SIG-M5 treated with dmso at 0.1 percent for 504 hours (cell line): ENCODE measurements around the gene RNPEP.
"Not testable (repeated sequence)": the region's sequence is repeated elsewhere in the genome, so short reads cannot be mapped to it uniquely, and the experiment has no call there.

ENCODE experiments used
- DNase-seq: peaks from one replicate; lab custom pipeline; 2025; ENCODE audit not compliant: unreplicated experiment; lab: John Stamatoyannopoulos, UW

Gene RNPEP, protein sequence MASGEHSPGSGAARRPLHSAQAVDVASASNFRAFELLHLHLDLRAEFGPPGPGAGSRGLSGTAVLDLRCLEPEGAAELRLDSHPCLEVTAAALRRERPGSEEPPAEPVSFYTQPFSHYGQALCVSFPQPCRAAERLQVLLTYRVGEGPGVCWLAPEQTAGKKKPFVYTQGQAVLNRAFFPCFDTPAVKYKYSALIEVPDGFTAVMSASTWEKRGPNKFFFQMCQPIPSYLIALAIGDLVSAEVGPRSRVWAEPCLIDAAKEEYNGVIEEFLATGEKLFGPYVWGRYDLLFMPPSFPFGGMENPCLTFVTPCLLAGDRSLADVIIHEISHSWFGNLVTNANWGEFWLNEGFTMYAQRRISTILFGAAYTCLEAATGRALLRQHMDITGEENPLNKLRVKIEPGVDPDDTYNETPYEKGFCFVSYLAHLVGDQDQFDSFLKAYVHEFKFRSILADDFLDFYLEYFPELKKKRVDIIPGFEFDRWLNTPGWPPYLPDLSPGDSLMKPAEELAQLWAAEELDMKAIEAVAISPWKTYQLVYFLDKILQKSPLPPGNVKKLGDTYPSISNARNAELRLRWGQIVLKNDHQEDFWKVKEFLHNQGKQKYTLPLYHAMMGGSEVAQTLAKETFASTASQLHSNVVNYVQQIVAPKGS

DNA sequence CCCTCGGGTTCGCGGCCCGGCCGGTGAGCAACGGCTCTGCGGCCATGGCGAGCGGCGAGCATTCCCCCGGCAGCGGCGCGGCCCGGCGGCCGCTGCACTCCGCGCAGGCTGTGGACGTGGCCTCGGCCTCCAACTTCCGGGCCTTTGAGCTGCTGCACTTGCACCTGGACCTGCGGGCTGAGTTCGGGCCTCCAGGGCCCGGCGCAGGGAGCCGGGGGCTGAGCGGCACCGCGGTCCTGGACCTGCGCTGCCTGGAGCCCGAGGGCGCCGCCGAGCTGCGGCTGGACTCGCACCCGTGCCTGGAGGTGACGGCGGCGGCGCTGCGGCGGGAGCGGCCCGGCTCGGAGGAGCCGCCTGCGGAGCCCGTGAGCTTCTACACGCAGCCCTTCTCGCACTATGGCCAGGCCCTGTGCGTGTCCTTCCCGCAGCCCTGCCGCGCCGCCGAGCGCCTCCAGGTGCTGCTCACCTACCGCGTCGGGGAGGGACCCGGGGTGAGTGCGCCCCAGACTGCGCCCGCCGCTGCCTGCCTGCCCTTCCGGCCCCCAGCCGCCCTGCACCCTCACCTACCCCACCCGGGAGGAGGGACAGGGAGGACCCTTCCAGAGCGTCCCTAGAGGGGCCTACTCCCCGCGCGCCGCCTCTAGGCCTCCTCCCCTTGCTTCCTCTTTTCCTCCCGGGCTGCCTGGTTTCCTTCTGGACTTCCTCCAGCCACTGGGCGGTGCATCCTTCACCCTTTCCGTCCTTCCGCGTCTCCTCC, at the start of gene RNPEP:
Gene RNPEP, plus strand, starts transcription at position 26 of the 757 bp plus-strand sequence. Its CDS starts 19 bp downstream, at position 45.
- DNase-seq = peak; percentile 90

DNA sequence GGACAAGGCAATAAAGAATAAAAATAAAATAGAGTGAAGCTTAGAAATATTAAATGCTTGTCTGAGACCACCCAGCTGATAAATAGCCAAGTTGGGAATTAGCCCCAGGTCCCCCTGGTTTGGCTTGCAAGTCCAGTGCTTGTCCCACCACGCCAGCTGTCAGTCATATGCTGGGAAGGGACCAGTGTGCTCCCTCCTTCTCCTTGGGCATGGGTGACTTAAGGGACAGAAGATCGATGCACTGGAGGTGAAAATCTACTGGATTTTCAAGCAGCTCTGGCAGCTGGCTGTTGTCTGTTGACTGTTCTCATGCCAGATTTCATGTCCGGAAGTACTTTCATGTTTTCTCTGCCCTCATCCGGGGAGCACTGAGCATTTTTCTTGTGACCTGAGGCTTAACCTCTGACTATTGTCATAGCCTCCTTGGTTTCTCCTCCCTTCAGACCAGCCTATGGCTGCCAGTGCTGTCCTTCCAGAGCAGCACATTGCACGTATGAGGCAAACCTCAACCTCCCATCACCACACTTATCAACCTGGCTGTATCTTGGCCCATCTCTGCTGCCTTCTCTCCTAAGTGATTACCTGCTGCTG, 48.5 kb upstream of the RNPEP start:
- no peak for DNase-seq

DNA sequence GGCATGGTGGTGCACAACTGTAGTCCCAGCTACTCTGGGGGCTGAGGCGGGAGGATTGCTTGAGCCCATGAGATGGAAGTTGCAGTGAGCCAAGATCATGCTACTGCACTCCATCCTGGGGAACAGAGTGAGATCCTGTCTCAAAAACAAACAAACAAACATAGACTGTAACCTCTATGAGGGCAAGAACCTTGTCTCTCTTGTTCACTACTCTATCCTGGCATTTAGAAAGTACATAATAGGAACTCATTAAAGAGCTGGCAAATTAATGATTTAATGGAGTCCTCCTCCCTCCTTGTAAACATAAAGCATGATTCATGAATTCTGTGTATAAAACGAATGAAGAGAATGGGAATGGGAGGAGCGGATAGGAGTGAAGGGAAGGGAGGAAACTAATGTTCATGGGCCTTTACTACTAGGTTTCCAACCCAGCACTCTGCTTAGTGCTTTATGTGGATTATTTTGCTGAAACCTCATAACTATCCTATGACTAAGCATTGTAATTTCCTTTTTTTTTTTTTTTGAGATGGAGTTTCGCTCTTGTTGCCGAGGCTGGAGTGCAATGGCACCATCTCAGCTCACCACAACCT, 44.7 kb upstream of the RNPEP start:
- no peak for DNase-seq

DNA sequence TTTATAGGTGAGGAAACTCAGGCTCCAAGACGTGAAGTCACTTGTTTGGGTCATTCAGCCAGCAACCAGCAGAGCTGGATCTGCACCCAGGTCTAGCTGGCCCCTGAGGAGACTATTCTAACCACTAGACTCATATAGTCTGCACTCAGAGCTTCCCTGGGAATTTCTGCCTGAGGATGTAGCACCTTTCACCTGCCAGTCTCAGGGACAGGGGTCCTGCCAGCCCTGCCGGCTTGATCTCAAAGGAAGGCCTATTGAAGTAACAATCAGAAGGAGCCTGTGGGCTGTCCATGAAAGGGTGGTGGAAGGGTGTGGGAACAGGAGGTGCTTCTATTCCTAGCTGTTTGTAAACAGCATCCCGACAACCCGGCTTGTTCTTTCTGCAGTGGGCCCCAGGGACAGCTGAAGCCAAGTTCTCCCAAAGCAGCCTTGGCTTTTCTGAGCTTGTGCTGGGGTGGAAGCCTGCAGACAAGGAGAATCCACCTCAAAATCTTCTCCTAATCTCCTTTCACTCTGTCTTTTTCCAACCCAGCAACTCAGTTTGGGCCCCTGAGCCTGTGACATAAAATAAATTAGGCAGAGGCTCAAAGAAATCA, 43.9 kb upstream of the RNPEP start:
- DNase-seq = no peak

DNA sequence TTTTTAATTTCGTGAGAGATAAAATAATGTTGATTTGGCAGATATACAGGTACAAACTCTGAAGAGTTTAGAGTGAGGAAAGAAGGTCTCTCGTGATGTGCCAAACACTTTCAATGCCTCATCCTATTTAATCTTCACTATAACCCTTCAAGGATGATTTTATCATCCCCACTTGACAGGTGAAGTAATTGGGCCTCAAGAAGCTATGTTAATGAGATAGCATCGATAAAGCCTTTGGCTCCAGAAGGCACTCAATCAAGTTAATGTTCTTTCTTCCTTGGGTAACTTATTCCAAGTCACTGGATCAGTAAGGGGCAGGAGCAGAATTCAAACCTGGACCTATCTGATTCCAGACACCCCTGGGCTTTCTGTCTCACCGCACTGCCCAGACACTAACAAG, 43.3 kb upstream of the RNPEP start:
- no peak for DNase-seq

DNA sequence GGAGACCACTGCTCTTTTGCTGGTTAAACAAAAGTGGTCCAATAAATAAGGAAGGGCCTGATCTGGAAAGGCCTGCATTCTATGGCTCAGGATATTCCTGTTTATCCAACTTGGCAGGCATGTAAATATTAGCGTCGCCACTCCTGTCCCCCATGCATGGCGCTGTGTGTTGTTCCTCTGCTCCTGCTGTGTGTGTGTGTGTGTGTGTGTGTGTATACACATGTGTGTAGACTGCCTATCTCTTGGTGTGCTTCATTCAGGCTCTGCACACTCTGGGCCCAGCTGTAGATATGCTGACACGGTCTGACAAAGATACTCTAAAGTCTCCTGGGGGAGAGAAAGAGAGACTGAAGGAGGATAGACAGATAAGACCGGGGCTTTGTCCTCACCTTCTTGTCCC, 42.9 kb upstream of the RNPEP start:
- DNase-seq = no peak

DNA sequence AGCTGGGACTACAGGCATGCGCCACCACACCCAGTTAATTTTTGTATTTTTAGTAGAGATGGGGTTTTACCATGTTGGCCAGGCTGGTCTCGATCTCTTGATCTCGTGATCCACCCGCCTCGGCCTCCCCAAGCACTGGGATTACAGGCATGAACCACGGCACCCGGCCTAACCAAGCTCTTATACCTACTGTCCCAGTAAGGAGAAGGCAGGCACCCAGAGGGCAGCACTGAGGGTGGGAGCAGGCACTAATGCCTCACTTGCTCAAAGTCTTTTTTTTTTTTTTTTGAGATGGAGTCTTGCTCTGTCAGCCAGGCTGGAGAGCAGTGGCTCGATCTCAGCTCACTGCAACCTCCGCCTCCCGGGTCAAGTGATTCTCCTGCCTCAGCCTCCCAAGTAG, 42.1 kb upstream of the RNPEP start:
- DNase-seq = not testable (repeated sequence)

DNA sequence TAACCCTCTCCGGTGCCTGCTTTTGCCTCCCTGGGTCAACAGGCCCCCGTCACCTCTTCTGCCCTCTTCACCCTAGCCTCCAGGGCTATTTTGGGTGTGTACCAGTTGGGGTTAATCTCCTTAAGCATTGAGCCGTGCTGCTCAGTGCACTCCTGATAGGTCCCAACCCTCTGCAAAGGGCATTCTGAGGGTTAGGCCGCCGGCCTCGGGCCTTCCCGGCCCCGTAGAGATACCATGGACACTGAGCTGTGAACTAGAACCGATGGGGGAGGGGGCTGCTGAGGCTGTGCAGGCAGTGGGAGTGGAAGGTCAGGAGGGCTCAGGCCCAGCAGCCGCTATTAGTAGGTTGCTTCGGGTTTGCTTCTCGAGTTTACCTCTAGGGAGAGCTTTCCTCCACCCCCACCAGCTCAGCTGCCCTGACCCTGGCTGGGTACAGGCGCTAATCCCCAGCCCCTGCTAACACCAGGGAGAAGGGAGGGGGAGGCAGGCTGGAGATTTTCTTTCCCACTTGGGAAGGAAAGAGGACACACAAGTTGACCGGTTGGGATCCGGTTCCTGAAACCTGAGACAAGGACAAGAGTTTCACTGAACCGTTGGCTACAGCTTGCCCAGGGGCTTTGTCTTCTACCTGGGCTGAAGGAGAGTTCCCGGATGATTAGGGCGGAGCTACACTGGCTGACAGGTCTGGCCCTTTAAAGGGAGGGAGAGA, 40.9 kb upstream of the RNPEP start:
- no peak for DNase-seq

DNA sequence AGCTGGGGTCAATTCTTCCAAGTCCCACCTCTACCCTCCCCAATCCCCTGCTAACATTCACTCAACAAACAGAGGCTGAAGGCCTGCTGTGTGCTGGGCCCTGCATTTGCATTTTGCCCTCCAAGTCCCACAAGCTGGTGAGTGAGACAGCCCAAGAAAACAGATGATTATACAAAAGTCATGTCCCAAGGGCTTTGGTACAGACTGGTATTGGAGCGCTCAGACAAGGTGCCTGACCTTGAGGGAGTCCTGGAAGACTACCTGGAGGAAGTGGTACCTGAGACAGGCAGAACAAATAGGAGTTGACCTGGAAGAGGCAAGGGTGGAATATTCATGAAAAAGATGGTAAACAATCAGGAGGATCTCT, 40.3 kb upstream of the RNPEP start:
- no peak for DNase-seq

DNA sequence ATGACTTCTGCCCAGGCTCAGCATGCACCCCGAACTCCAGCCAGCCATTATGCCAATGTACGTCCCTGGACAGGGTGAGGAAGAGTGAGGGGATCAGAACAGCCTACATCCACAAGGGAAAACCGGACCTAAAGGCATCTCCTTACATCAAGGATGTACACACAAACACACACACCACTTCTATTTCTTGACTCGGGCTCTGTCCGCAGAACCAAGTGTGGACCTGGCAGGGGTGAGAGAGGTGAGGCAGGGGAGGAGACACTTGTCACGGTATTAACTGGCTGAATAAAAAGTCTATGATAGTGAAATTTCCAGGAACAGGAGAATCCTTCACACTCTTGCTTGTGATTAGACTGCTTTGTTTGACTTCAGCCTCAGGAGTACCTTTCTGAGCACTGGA, 38.4 kb upstream of the RNPEP start:
- no peak for DNase-seq

DNA sequence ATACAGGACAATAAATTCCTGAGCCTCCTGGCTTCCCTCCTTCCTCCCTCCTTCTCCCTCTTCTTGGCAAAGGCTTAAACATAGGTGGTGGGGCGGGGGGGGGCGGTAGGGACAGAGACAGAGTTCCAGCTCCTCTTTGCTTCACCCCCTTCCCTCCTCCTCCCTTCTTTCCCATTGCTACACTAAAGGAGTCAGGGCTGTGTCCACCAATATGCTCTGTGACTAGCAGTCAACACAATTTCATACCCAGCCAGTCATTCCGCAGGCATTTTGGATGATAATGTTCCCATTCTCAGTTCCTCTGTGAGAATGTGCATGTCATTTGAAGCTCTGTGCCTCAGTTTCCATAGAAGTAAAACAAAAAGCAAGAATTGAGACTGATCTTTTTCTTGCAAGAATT, 37.8 kb upstream of the RNPEP start:
- no peak for DNase-seq

DNA sequence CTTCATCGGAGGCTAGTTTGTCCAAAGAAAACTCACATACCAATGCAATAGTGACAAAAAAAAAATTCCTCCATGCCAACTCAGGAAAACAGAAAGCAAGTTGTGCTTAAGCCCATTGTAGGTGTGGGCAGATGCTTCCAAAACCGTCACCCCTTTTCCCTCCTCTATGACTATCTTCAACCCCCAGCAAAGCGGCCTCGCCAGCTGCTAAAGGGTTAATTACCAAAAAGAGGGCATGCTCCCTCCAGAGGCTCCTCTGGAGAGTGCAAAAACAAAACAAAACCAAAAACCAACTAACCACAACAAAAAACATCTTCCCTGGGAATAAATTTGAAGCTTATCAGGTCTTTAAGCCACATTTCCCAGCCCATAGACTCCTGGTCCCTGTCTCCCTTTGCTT, 37.3 kb upstream of the RNPEP start:
- DNase-seq = no peak

DNA sequence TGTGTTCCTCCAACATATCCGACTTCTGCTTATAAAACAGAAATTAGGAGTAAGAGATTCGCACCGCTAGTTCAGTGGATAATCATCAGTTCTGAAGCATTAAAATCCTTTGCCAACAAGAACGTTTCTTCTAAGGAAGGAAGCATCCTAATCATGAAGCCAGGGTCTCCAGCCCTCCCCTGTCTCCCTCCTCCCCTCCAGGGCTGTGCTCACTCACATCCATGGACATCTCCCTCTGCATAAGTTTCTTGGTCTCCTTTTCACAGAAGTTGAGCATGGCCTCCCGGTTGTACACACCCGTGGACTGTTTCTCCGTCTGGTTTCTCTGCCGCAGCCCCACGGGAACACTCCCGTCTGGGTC, 36.6 kb upstream of the RNPEP start:
- no peak for DNase-seq

DNA sequence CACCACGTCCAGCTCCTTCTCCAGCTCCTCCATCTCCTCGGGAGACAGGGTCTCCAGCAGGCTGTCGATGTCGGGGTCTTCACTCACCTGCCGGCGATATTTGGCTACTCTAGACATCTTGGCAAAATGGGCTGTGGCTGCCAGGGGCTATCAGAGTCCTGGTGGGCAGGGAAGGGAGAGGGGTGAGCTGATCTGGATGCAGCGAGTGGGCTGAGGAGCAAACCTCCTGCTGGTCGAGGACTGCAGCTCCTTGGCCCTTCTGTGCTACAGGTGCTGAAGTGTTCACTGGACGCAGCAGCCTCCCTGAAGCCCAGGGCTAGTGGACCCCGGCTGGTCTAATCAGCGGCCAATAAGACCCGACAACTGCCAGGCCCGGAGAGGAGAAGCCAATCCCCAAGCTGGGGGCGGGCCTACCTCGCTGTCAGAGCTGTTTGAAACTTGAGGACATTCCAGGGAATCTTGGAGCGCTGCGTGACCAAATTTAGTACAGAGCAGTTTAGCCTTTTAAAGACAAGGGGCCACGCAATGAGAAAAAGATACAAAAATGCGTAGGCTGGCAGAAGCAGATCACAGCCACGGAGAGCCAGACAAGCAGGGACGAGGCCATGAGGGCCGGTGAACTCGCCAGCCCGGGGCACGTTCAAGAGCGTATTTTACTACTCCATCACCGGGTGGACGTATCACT, 36.1 kb upstream of the RNPEP start, which contains the start of gene LMOD1:
Gene LMOD1, minus strand, starts transcription at position 325 of the 685 bp plus-strand sequence. Its CDS starts 208 bp downstream, at position 117.
- no peak for DNase-seq

DNA sequence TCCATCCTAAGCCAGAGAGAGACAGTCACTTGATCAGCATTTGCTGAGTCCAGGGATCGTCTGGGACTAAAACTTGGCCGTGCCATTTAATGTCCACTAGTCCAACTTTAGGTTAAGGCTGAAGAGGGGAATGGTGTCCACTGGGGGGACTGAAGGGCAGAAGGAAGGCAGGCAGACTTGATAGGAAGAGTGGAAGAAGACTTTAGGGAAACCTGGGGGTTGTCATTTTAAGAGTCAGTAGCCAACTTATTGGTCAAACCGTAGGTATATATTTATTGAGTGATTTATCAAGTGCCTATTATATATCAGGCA, 34.8 kb upstream of the RNPEP start:
- no peak for DNase-seq

DNA sequence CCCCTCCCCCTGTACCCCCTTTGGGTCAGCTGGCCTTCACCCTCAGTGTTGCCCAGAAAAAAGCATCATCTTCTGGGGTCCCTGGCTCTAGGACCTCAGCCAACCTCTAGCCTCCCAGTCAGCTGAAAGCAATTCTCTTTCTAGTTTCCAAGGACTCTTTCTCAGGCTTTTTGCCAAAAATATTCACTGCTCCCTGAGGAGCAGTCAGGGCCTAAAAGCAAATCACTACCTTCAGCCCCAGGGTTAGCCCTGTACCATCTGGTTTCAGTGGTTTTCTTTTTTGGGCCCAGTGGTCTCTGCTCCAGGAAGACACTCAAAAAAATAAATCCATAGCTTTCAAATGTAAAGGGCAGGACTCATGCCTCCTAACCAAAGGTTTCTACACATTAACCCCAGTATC, 33.0 kb upstream of the RNPEP start:
- DNase-seq = no peak

DNA sequence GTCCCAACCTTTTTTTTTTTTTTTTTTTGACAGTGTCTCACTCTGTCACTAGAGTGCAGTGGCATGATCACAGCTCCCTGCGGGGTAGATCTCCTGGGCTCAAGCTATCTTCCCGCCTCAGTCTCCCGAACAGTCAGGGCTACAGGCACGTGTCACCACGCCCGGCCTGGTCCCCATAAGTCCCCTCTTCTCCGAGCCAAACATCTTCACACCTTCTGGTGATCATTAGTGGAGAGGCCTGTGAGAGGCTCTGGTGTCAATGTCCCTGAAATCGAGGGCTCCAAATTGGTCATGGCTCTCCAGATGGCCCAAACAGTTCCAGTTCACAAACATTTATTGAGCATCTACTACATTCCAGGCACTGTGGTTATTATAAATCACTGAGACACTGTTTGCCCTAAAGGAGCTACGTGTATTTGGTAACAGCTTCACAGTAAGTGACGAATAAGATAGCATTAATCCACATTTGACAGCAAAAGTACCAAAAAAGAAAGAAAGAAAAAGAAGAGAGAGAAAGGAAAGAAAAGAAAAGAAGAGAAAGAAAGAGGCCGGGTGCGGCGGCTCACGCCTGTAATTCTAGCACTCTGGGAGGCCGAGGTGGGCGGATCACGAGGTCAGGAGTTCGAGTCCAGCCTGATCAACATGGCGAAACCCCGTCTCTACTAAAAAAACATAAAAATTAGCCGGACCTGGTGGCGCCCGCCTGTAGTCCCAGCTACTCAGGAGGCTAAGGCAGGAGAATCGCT, 28.0 kb upstream of the RNPEP start:
- DNase-seq = no peak

DNA sequence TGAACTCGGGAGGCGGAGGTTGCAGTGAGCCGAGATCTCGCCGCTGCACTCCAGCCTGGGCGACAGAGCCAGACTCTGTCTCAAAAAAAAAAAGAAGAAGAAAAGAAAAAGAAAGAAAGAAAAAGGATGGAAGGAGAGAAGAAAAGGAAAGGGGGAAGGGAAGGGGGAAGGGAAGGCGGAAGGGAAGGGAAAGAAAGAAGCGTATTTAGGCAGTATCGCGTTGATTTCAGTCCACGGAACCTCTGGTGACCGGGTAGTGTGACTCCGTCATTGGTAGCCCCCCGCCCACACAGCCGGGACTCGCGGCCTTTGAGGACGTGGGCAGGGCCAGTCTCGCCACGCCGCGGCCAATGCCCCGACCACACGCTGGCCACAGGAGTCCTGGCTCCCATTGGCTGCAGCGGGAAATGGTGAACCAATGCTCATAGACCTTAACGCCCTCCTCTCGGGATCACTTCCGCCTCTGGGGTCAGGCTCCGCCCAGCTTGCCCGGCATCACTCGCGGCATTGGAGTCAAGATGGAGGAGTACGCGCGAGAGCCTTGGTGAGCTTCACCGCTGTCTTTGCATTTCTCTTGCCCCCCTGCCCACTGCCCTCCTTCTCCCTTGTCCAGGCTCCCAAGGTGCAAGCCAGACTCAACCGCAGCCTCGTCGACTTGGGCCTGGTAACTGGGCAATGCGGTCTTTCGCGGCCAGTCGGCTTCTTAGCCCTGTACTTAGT, 27.3 kb upstream of the RNPEP start, which contains the start of gene TIMM17A:
Gene TIMM17A, plus strand, starts transcription at position 495 of the 720 bp plus-strand sequence. Its CDS starts 24 bp downstream, at position 519.
- DNase-seq = peak; percentile 99
